ENCODE data around the gene MYO1B.

Gene MYO1B

GRCh38 chr2:191308026-191308425 lies 62.8 kb downstream of the MYO1B start:
- Histone ChIP-seq H3K4me2 (ENCODE audit: low read length) (no peak overlapping the region), H2AFZ (ENCODE audit: low read length) (no peak overlapping the region), H4K20me1 (ENCODE audit: insufficient read depth, low read length) (no peaks in the 10 kb centered on the region), H3F3A (ENCODE audit: insufficient read depth, low read length) (no peaks in the 10 kb centered on the region), H3K4me3 (ENCODE audit: low read depth, low read length, poor library complexity, severe bottlenecking) (no peak overlapping the region), H3K9me3 (ENCODE audit: low read length) (no peaks in the 10 kb centered on the region), H3K27me3 (ENCODE audit: insufficient read depth, low read length) (no peaks in the 10 kb centered on the region), H3K36me3 (ENCODE audit: insufficient read depth, low read length) (no peaks in the 10 kb centered on the region), H3K4me1 (ENCODE audit: insufficient read depth, low read length, severe bottlenecking) (no peaks in the 10 kb centered on the region), H3K27ac (ENCODE audit: low read depth, low read length, poor library complexity, severe bottlenecking) (no peak overlapping the region), H3K9ac (ENCODE audit: low read length) (no peak overlapping the region), H3K9me2 (ENCODE audit: low read depth, low read length) (no peaks in the 10 kb centered on the region), H3K79me2 (ENCODE audit: insufficient read depth, low read length) (no peaks in the 10 kb centered on the region)
- TF ChIP-seq EZH2 (IDR thresholded peaks at IDR 0.05; ENCODE audit: borderline replicate concordance, low read length) (no peak), CTCF (IDR thresholded peaks at IDR 0.05; ENCODE audit: low read length) (no peak)

GRCh38 chr2:191311156-191311555 lies 66.0 kb downstream of the MYO1B start:
- no peak overlapping the region for H2AFZ ChIP-seq (ENCODE audit: low read length)
- H3K9me3 ChIP-seq (ENCODE audit: low read length): no peaks in the 10 kb centered on the region
- no peak for TF ChIP-seq EZH2 (IDR thresholded peaks at IDR 0.05; ENCODE audit: borderline replicate concordance, low read length)
- TF ChIP-seq CTCF (IDR thresholded peaks at IDR 0.05; ENCODE audit: low read length): no peak
- H3K4me3 ChIP-seq (ENCODE audit: low read depth, low read length, poor library complexity, severe bottlenecking): no peak overlapping the region
- no peaks in the 10 kb centered on the region for H3K36me3 ChIP-seq (ENCODE audit: insufficient read depth, low read length)
- no peaks in the 10 kb centered on the region for H3K9me2 ChIP-seq (ENCODE audit: low read depth, low read length)
- H3K4me2 ChIP-seq (ENCODE audit: low read length): no peak overlapping the region
- H3K27ac ChIP-seq (ENCODE audit: low read depth, low read length, poor library complexity, severe bottlenecking): no peak overlapping the region
- no peaks in the 10 kb centered on the region for H3K79me2 ChIP-seq (ENCODE audit: insufficient read depth, low read length)
- H3F3A ChIP-seq (ENCODE audit: insufficient read depth, low read length): no peaks in the 10 kb centered on the region
- H3K27me3 ChIP-seq (ENCODE audit: insufficient read depth, low read length): no peaks in the 10 kb centered on the region
- no peak overlapping the region for H3K9ac ChIP-seq (ENCODE audit: low read length)
- no peaks in the 10 kb centered on the region for H4K20me1 ChIP-seq (ENCODE audit: insufficient read depth, low read length)
- H3K4me1 ChIP-seq (ENCODE audit: insufficient read depth, low read length, severe bottlenecking): no peaks in the 10 kb centered on the region

- Histone ChIP-seq H4K20me1 (ENCODE audit: insufficient read depth, low read length) (no peaks in the 10 kb centered on the region), H3K36me3 (ENCODE audit: insufficient read depth, low read length) (no peaks in the 10 kb centered on the region), H3F3A (ENCODE audit: insufficient read depth, low read length) (no peaks in the 10 kb centered on the region), H3K9me2 (ENCODE audit: low read depth, low read length) (no peaks in the 10 kb centered on the region), H3K27me3 (ENCODE audit: insufficient read depth, low read length) (no peaks in the 10 kb centered on the region), H2AFZ (ENCODE audit: low read length) (no peak overlapping the region), H3K9me3 (ENCODE audit: low read length) (no peaks in the 10 kb centered on the region), H3K79me2 (ENCODE audit: insufficient read depth, low read length) (no peaks in the 10 kb centered on the region), H3K9ac (ENCODE audit: low read length) (no peak overlapping the region), H3K4me1 (ENCODE audit: insufficient read depth, low read length, severe bottlenecking) (no peaks in the 10 kb centered on the region), H3K4me3 (ENCODE audit: low read depth, low read length, poor library complexity, severe bottlenecking) (no peak overlapping the region), H3K4me2 (ENCODE audit: low read length) (no peak overlapping the region), H3K27ac (ENCODE audit: low read depth, low read length, poor library complexity, severe bottlenecking) (no peak overlapping the region)
- TF ChIP-seq EZH2 (IDR thresholded peaks at IDR 0.05; ENCODE audit: borderline replicate concordance, low read length) (no peak), CTCF (IDR thresholded peaks at IDR 0.05; ENCODE audit: low read length) (no peak)
Observed at GRCh38 chr2:191311627-191312026, 66.4 kb downstream of the MYO1B start.
